ENCODE data around the gene HOXA13.

DNA sequence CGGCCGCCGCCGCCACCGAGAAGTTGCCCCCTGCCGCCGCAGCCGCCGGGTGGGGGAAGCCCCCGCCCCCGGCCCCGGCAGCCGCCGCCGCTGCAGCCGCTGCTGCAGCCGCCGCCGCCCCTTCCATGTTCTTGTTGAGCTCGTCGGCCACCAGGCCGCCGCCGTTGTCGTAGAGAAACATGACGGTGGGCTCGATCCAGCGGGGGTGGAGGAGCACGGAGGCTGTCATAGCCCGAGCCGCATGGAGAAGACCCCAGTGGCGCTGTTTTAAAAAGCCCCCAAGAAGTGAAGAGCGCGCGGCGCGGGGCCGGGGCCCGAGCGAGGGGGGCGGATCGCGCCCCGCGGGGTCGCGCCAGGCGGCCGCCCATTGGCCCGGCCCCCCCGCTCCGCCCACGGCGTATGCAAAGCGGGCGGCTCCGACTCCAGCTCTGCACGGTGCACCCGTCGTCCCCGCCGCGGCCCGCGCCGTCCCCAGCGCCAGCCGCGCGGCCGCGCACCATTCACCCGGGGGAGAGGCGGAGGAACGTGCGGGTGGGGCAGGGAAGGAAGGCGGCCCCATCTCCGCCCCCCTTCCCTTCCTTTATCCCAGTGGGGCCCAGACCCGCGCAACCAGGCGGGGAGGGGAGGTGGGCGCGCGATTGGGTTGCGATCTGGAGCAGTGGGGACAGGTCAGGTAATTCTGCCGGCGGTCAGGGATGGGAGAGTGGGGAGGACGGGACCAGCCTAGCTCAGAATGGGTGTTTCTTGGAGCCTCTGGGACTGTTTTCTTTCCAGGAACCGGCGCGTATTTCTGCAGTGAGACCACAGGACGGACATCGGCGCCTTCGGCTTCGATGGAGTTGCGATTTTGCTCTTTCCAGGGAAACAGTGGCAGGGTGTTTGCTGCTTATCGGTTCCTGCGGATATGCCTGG, at the start of gene HOXA13:
- TF ChIP-seq, protein P1, sequence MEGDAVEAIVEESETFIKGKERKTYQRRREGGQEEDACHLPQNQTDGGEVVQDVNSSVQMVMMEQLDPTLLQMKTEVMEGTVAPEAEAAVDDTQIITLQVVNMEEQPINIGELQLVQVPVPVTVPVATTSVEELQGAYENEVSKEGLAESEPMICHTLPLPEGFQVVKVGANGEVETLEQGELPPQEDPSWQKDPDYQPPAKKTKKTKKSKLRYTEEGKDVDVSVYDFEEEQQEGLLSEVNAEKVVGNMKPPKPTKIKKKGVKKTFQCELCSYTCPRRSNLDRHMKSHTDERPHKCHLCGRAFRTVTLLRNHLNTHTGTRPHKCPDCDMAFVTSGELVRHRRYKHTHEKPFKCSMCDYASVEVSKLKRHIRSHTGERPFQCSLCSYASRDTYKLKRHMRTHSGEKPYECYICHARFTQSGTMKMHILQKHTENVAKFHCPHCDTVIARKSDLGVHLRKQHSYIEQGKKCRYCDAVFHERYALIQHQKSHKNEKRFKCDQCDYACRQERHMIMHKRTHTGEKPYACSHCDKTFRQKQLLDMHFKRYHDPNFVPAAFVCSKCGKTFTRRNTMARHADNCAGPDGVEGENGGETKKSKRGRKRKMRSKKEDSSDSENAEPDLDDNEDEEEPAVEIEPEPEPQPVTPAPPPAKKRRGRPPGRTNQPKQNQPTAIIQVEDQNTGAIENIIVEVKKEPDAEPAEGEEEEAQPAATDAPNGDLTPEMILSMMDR (IDR thresholded peaks at IDR 0.05): no peak
- TF ChIP-seq EP300 (IDR thresholded peaks at IDR 0.05): no peak

All from tibial nerve (tissue), 4 donors.